Fibroblast of the aortic adventitia (primary cell): ENCODE results near the gene DHH. TPM values are rescaled to one million over a fixed set of nuclear protein-coding genes. Genes with fewer than 3 reads are reported as not detected.

Experiments
- DNase-seq: peaks from one replicate; pipeline ENCODE4 v3.0.0-alpha.2; 2010; ENCODE audit warnings: low read depth
- H3K4me3 ChIP-seq: 2 replicates; pipeline ENCODE4 v1.5.1; 2011; ENCODE audit warnings: low read depth, mild to moderate bottlenecking, control low read depth, low read length, moderate library complexity
- total RNA-seq: library from RNA; depleted of rRNA; stranded (reverse); fragments of >200 nt; gene quantifications from 2 replicates; pipeline ENCODE4 v1.2.3, GENCODE V29; 2012; ENCODE audit warnings: low replicate concordance
- TF ChIP-seq, protein P1 (sequence below): IDR thresholded peaks from 2 replicates; pipeline ENCODE4 v1.5.1; 2011; ENCODE audit warnings: mild to moderate bottlenecking, low read length, control low read depth, inconsistent platforms; ENCODE audit not compliant: insufficient read depth

DHH gene
- total RNA-seq, 1 donor = not detected

DNA sequence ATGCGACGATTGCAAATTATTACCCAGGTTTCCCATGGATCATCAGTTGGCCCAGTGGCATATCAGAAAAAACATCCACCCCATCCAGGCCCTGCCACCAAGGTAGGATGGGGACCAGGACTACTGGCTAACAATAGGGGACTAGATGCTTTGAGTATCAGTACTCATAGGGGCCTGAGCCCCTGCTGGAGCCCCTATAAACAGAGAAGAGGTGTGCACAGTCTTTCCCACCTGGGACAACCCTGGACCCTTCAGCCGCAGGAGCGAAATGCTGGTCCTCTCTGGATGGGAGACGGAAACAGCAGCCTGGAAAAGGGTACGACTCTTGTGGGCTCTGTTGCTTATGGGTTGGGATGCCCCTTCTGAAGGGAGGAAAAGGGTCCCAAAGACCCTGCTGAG is 5.7 kb downstream of the DHH start:
- DNase-seq = no peak
- H3K4me3 ChIP-seq = no peak overlapping the region
- TF ChIP-seq, protein P1, sequence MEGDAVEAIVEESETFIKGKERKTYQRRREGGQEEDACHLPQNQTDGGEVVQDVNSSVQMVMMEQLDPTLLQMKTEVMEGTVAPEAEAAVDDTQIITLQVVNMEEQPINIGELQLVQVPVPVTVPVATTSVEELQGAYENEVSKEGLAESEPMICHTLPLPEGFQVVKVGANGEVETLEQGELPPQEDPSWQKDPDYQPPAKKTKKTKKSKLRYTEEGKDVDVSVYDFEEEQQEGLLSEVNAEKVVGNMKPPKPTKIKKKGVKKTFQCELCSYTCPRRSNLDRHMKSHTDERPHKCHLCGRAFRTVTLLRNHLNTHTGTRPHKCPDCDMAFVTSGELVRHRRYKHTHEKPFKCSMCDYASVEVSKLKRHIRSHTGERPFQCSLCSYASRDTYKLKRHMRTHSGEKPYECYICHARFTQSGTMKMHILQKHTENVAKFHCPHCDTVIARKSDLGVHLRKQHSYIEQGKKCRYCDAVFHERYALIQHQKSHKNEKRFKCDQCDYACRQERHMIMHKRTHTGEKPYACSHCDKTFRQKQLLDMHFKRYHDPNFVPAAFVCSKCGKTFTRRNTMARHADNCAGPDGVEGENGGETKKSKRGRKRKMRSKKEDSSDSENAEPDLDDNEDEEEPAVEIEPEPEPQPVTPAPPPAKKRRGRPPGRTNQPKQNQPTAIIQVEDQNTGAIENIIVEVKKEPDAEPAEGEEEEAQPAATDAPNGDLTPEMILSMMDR = no peak

DNA sequence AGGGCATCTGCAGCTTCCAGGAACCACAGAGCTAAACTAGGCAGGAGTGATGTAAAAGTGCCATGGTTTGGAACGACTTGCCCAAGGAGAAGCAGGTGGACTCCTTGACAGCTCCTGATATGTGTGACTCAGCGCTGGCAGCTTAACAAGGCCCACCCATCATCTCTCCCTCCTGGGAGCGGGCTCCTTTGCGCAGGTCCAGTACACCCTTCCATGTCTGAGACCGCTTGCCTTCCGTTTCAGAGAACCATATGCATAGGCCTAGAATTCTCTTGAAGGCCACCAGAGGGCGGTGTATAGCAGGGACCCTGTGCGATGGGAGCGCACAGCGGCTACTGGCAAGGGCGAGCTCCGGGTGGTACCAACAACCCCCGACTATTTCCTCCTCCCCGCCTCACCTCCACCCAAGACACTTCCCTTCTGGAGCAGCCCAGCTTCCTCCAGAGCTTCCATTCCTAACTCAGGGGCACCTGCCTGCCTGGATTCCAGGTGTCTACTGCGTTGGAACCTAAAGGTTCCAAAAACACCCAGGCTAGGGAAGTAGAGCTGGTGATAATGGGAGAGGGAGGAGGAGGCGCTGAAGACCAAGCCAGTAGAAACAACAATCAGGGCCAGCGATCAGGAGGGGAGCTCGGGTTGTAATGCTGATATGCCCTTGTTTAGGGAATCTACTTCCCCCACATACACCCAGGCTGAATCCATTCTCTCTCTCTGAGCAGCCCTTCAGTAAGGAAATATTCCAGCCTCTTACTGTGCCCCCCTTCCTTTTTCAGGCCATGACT is 6.3 kb downstream of the DHH start:
- DNase-seq = peak; percentile 94
- H3K4me3 ChIP-seq = peak overlapping the region; percentile 4
- TF ChIP-seq, protein P1 = peak; percentile 93

DNA sequence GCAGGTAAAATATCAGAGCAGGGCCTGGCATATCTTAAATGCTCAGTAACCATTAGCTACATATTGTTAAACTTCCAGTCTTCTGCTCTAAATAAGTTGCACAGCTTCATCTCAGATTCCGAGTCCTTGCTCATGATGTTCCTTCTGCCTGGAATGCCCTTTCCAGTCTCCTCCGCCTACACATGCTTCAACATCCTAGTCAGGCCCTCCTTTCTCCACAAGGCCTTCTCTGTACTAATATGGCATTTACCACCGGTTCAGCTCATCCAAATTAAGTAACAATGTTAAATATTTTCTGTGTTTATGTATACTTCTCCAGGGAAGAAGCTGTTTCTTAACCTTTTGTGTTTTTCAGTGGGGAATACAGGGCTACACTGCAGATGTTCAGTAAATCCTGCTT is 8.5 kb downstream of the DHH start:
- H3K4me3 ChIP-seq = no peak overlapping the region
- TF ChIP-seq, protein P1 = no peak
- DNase-seq = no peak

DNA sequence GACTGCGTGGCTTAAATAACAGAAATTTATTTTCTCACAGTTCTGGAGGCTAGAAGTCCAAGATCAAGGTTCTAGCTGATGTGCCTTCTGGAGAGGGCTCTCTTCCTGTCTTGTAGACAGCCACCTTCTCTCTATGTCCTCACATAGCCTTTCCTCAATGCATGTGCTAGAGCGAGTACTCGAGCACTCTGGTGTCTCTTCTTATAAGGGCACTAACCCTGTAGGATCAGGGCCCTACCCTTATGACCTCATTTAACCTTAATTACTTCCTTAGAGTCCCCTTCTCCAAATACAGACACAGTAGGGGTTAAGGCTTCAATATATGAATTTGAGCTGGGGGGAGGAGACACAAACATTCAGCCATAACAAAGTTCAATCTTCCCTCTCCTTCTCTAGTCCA is 10.2 kb downstream of the DHH start:
- H3K4me3 ChIP-seq = no peak overlapping the region
- TF ChIP-seq, protein P1 = no peak
- no peak for DNase-seq

DNA sequence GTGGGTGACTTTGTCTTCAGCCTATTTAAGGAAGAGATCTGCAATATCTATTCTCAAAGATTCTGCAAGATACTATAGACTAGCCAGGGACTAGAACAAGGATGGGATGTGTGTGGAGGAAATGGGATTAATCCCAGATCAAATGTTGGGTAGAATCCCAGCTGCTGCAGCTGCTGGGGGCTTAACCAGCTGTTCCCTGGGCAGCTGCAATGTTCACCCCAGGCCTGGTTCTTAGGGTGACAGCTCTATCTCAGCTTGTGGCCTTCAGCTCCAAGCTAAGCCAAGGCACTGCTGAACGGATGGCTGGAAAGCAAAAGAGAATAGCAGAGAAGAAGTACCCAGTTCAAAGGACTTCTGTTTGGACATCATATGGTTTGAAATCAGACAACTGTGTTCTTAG is 14.8 kb downstream of the DHH start:
- no peak overlapping the region for H3K4me3 ChIP-seq
- TF ChIP-seq, protein P1 = no peak
- no peak for DNase-seq

DNA sequence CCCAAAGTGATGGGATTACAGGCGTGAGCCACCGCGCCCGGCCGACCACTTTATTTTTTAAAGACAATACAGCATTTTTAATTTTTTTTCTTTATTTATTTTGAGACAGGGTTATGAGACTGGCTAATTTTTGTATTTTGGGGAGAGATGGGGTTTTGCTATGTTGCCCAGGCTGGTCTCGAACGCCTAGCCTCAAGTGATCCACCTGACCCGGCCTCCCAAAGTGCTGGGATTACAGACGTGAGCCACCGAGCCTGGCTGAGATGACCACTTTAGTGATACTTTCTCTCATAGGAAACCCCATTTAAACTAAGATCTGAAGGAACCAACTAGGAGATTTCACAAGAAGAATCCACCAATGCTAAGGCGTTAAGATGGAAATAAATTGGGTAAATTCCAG is 23.6 kb downstream of the DHH start:
- no peak for DNase-seq
- TF ChIP-seq, protein P1 = no peak
- no peak overlapping the region for H3K4me3 ChIP-seq
